Osteocyte (in vitro differentiated cells): ENCODE data around the gene RAD51B. TPM values are rescaled to one million over a fixed set of nuclear protein-coding genes. Genes with fewer than 3 reads are reported as not detected.
"Not testable (repeated sequence)": the region's sequence is repeated elsewhere in the genome, so short reads cannot be mapped to it uniquely, and the experiment has no call there.

Experiments used
- DNase-seq: peaks from one replicate; pipeline ENCODE4 v3.0.0; 2021; ENCODE audit warnings: mixed read lengths; ENCODE audit not compliant: unreplicated experiment; ENCODE audit errors: extremely low spot score
- H3K27ac Mint-ChIP-seq: one replicate; pipeline ENCODE4 v1.8.0; 2021; ENCODE audit warnings: mild to moderate bottlenecking, mixed read lengths; ENCODE audit not compliant: unreplicated experiment
- H3K27me3 Mint-ChIP-seq: one replicate; pipeline ENCODE4 v1.8.0; 2021; ENCODE audit warnings: mixed read lengths; ENCODE audit not compliant: unreplicated experiment
- H3K36me3 Mint-ChIP-seq: one replicate; pipeline ENCODE4 v1.8.0; 2021; ENCODE audit warnings: mixed read lengths; ENCODE audit not compliant: unreplicated experiment
- H3K4me1 Mint-ChIP-seq: one replicate; pipeline ENCODE4 v1.8.0; 2021; ENCODE audit warnings: mixed read lengths; ENCODE audit not compliant: unreplicated experiment
- H3K4me3 Mint-ChIP-seq: one replicate; pipeline ENCODE4 v1.8.0; 2021; ENCODE audit warnings: mild to moderate bottlenecking, moderate library complexity, mixed read lengths; ENCODE audit not compliant: unreplicated experiment
- H3K9me3 Mint-ChIP-seq: one replicate; pipeline ENCODE4 v1.8.0; 2021; ENCODE audit warnings: mixed read lengths; ENCODE audit not compliant: unreplicated experiment
- total RNA-seq: library from RNA; stranded (reverse); gene quantifications from 2 replicates; pipeline ENCODE4 v1.2.1, GENCODE V29; 2021
- TF ChIP-seq, protein P1 (sequence below): fragments of 200-600 bp; sonication (generic); IDR thresholded peaks from 2 replicates; pipeline ENCODE4 v1.5.0; 2021; ENCODE audit warnings: antibody characterized with exemption, mild to moderate bottlenecking, moderate library complexity

RAD51B gene
- total RNA-seq, 1 donor from 2014 or later: 12.7 TPM

DNA sequence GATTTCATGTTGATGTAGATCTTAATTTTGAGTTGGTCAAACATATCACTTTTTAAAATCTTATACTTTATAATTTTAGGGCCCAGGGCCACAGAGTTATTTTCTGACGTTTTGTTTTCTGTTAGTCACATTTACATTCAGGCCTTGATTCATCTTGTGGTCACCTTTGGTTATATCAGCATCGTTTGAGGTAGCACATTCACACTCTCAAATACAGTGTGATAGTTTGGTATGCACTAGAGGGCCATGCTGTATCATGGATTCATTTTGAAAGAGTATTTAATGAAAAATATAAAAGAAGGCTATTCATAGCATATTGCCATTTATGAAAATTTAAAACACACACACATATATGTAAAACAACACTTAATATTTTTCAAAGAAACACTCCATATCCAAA lies 274.6 kb downstream of the RAD51B start:
- H3K4me3 Mint-ChIP-seq: no peak overlapping the region
- H3K27ac Mint-ChIP-seq: no peak overlapping the region
- DNase-seq: no peak
- H3K4me1 Mint-ChIP-seq: peaks cover 5% of the 10 kb centered on the region
- H3K9me3 Mint-ChIP-seq: no peaks in the 10 kb centered on the region
- TF ChIP-seq, protein P1, sequence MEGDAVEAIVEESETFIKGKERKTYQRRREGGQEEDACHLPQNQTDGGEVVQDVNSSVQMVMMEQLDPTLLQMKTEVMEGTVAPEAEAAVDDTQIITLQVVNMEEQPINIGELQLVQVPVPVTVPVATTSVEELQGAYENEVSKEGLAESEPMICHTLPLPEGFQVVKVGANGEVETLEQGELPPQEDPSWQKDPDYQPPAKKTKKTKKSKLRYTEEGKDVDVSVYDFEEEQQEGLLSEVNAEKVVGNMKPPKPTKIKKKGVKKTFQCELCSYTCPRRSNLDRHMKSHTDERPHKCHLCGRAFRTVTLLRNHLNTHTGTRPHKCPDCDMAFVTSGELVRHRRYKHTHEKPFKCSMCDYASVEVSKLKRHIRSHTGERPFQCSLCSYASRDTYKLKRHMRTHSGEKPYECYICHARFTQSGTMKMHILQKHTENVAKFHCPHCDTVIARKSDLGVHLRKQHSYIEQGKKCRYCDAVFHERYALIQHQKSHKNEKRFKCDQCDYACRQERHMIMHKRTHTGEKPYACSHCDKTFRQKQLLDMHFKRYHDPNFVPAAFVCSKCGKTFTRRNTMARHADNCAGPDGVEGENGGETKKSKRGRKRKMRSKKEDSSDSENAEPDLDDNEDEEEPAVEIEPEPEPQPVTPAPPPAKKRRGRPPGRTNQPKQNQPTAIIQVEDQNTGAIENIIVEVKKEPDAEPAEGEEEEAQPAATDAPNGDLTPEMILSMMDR: no peak
- H3K36me3 Mint-ChIP-seq: peaks cover 2% of the 10 kb centered on the region
- H3K27me3 Mint-ChIP-seq: no peaks in the 10 kb centered on the region

DNA sequence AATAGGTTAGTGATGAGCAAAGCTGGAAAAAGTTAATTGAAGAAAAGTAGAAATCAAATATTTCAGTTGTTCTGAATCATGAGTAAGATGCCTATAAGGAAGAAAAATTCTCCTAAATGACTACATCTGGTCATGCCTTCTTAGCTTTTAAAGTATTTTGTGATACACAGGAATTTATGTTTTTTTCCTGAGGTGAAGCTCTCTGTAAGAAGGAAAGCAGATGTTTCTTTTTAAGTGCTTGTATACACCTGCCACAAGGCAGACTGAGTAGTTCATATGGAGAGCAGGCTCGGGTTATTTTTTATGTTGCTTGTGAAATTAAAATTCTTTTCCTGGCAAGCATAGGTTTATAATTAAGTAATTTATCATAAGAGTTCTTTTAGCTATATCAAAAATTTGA lies 275.2 kb downstream of the RAD51B start:
- H3K36me3 Mint-ChIP-seq: peaks cover 2% of the 10 kb centered on the region
- H3K4me1 Mint-ChIP-seq: no peaks in the 10 kb centered on the region
- no peak overlapping the region for H3K4me3 Mint-ChIP-seq
- TF ChIP-seq, protein P1: no peak
- H3K27me3 Mint-ChIP-seq: no peaks in the 10 kb centered on the region
- DNase-seq: no peak
- no peak overlapping the region for H3K27ac Mint-ChIP-seq
- no peaks in the 10 kb centered on the region for H3K9me3 Mint-ChIP-seq

DNA sequence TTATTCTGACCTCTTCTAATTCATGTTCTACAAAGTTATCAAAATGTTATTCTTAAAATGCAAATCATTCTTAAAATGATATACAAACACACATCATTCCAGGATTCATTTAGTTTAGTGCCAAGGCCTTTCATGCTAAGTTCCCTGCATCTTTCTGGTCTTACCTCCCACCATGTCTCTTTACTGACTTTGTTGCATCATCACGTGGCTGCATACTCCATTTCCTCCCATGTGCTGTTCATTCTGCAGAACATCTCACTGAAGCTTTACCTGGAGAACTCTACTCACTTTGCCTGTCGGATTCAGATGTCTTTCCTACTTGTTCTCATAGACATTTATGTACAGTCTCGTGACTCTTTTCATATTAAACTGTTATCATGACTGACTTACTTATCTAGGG lies 278.1 kb downstream of the RAD51B start:
- no peak overlapping the region for H3K27ac Mint-ChIP-seq
- no peak overlapping the region for H3K4me3 Mint-ChIP-seq
- peaks cover 12% of the 10 kb centered on the region for H3K9me3 Mint-ChIP-seq
- H3K36me3 Mint-ChIP-seq: peaks cover 6% of the 10 kb centered on the region
- no peak for DNase-seq
- TF ChIP-seq, protein P1: no peak
- H3K4me1 Mint-ChIP-seq: peaks cover 2% of the 10 kb centered on the region
- H3K27me3 Mint-ChIP-seq: no peaks in the 10 kb centered on the region

DNA sequence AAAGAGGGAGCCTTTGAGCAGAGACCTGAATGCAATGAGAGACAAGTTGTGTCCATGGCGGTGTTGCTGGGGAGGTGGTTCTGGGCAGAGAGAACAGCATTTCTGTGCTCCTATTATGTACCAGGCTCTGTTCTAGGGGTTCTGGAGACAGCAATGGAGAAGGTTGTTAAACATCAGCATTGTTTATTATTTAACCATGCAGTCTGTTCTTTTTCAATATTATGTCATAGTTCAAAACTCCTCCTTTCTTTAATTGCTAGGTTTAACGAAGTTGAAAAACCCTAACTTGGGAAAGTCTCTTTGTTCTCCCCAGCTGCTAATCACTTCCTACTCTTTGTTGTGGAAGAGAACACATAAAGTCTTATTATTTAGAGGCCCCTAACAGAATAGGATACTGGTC lies 279.3 kb downstream of the RAD51B start:
- no peaks in the 10 kb centered on the region for H3K27me3 Mint-ChIP-seq
- DNase-seq: no peak
- TF ChIP-seq, protein P1: no peak
- peaks cover 13% of the 10 kb centered on the region for H3K9me3 Mint-ChIP-seq
- no peak overlapping the region for H3K4me3 Mint-ChIP-seq
- H3K27ac Mint-ChIP-seq: no peak overlapping the region
- peaks cover 6% of the 10 kb centered on the region for H3K36me3 Mint-ChIP-seq
- H3K4me1 Mint-ChIP-seq: peaks cover 9% of the 10 kb centered on the region

DNA sequence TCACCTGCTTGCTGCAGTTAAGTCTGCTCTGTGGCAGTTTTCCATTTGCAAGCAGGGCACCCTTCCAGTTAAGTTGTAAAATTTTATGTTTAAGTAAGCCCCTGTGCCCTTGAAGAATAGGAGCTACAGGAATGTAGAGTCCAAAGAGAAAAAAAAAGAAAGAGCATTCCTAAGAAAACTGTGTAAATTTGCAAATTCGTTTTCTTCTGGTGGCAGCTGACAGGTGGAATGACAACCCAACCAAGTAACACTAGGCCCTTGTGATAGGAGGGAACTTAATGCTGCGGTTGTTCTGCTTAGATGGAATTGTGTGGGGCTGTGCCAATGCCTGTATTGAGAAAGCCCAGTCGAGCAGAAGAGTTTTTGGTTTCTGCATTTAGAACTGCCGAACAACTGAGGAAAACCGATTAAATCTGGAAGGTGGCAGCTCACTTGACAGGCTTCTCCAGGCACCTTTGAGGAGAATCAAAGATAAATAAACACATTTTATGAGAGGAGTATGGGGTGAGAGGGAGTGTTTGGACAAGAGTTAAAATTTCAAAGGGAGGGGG lies 280.0 kb downstream of the RAD51B start:
- H3K4me1 Mint-ChIP-seq: peaks cover 16% of the 10 kb centered on the region
- peaks cover 6% of the 10 kb centered on the region for H3K36me3 Mint-ChIP-seq
- H3K4me3 Mint-ChIP-seq: no peak overlapping the region
- peaks cover 13% of the 10 kb centered on the region for H3K9me3 Mint-ChIP-seq
- no peaks in the 10 kb centered on the region for H3K27me3 Mint-ChIP-seq
- TF ChIP-seq, protein P1: no peak
- DNase-seq: no peak
- no peak overlapping the region for H3K27ac Mint-ChIP-seq

DNA sequence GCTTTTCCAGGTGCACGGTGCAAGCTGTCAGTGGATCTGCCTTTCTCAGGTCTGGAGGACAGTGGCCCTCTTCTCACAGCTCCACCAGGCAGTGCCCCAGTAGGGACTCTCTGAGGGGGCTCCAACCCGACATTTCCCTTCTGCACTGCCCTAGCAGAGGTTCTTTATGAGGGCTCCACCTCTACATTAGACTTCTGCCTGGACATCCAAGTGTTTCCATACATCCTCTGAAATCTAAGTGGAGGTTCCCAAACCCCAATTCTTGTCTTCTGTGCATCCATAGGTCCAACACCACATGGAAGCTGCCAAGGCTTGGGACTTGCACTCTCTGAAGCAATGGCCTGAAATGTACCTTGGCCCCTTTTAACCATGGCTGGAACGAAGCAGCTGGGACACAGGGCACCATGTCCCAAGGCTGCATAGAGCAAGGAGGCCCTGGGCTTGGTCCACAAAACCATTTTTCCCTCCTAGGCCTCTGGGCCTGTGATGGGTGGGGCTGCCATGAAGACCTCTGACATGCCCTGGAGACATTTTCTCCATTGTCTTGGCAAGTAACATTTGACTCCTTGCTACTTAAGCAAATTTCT lies 282.2 kb downstream of the RAD51B start:
- H3K27me3 Mint-ChIP-seq, H3K36me3 Mint-ChIP-seq, H3K4me3 Mint-ChIP-seq, H3K27ac Mint-ChIP-seq, DNase-seq: not testable (repeated sequence)
- Mint-ChIP-seq H3K9me3 (peaks cover 13% of the 10 kb centered on the region), H3K4me1 (peaks cover 27% of the 10 kb centered on the region)
